ENCODE measurements around the gene CSF2. TPM values are rescaled to one million over a fixed set of nuclear protein-coding genes. Genes with fewer than 3 reads are reported as not detected.
A peak's percentile ranks its signal among the peaks of the same experiment; 100 is the strongest.

The CSF2 gene
- total RNA-seq, 2 experiments from 2014 or later = 4.9 to 164 TPM

DNA sequence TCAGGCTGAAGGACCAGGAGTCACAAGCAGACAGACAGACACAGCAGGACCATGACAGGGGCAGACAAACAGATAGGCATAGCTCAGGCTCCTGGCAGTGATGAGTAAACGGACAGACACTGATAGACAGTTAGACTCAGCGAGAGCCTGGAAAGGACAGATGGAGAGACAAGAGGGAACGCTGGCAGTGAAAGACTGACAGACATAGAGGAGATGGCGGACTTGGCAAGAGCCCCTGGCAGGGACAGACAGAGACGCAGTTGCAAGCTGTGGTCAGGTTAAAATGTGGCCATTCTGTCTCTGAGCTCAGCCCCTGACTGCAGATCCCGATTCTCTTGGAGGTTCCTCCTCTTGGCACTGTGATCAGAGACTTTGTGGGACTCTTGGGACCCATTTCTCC is 13.6 kb downstream of the CSF2 start:
- no peak for DNase-seq
- H3K4me3 Mint-ChIP-seq = no peak overlapping the region
- CTCF ChIA-PET = interaction anchor here (0.9 to 1.4 kb wide), 4 partner anchors 10 to 22 kb away, joined by 3 to 4 read pairs (median 3); partner anchors contain the start of gene CSF2
- H3K36me3 Mint-ChIP-seq = peaks cover 2% of the 10 kb centered on the region
- H3K9me3 Mint-ChIP-seq (ENCODE audit: low read depth) = no peaks in the 10 kb centered on the region
- H3K27ac Mint-ChIP-seq = no peak overlapping the region
- H3K27me3 Mint-ChIP-seq = no peaks in the 10 kb centered on the region
- no peak for ATAC-seq
- H3K4me1 Mint-ChIP-seq = peaks cover 45% of the 10 kb centered on the region

DNA sequence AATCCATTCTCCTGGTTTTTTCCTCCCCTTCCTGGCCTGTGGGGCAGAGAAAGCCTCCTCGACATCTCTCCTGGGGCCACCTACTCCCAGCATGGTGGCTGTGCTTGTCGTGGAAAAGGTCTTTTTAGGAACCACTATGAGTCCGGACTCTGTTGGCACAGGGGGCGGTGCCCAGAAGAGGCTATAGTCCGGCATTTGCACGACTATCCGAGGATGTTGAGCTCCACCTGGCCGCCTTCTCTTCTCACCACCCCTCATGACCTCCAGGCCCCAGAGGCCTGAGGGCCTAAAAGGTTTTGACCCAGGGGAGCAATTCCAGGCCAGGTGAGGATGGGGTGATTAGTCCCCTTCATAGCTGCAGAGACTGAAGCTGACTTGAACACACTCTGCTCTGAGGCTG is 14.1 kb downstream of the CSF2 start:
- CTCF ChIA-PET = interaction anchor here (0.8 to 1.4 kb wide), 4 partner anchors 10 to 140 kb away, joined by 3 to 4 read pairs (median 3); partner anchors contain the start of gene P4HA2
- Mint-ChIP-seq H3K4me3 (no peak overlapping the region), H3K27ac (no peak overlapping the region), H3K36me3 (peaks cover 2% of the 10 kb centered on the region), H3K4me1 (peaks cover 40% of the 10 kb centered on the region), H3K27me3 (no peaks in the 10 kb centered on the region), H3K9me3 (ENCODE audit: low read depth) (no peaks in the 10 kb centered on the region)
- ATAC-seq (no peak), DNase-seq (no peak)

DNA sequence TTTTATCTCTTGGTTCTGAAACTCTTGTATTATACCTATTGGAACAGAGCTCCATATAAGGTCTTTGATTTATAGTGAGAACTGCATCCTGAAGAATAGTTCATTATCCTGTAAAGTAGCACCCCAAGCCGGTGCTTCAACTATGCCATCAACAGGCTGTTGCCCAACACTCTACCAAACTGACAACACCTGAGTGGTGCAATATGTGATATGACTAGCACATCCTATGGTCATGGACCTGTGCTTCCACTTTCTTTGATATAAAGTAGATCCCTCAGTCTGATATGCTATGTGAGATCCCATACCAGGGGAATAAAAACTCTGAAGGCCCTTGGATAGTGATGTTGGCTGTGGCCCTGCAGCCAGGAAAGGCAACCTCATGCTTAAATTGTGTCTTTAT is 15.8 kb downstream of the CSF2 start:
- no peak for ATAC-seq
- no peaks in the 10 kb centered on the region for H3K9me3 Mint-ChIP-seq (ENCODE audit: low read depth)
- no peaks in the 10 kb centered on the region for H3K27me3 Mint-ChIP-seq
- no peak for DNase-seq
- H3K4me1 Mint-ChIP-seq = peaks cover 25% of the 10 kb centered on the region
- H3K4me3 Mint-ChIP-seq = no peak overlapping the region
- H3K36me3 Mint-ChIP-seq = peaks cover 2% of the 10 kb centered on the region
- CTCF ChIA-PET = interaction anchor here (1.2 to 1.8 kb wide), 3 partner anchors 9 to 26 kb away, joined by 3 to 6 read pairs (median 4); no protein-coding TSS in a partner anchor
- no peak overlapping the region for H3K27ac Mint-ChIP-seq

DNA sequence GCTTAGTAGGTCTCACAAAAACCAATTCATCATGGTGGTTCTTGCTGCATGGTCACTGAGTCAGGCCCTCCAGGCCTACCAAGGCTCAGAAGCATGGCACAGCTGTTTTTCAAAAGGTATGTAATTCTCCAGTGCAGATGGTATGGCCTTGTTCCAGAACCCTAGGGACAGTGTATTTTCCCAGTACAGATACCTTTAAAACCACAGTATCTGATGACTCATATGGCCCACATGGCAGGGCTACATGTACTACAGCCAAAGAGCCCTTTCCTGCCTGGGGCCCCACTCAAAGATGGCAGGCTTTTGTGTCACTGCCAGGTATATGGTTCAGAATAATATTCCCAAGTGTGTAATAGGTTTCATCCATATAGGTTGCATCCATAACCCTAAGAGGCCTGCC is 16.5 kb downstream of the CSF2 start:
- Mint-ChIP-seq H3K4me3 (no peak overlapping the region), H3K9me3 (ENCODE audit: low read depth) (no peaks in the 10 kb centered on the region), H3K27me3 (no peaks in the 10 kb centered on the region), H3K27ac (no peak overlapping the region), H3K4me1 (peaks cover 25% of the 10 kb centered on the region), H3K36me3 (peaks cover 2% of the 10 kb centered on the region)
- peak; percentile 72 for ATAC-seq
- DNase-seq = no peak
- CTCF ChIA-PET = interaction anchor here (1.8 kb wide), 1 partner anchor 12 kb away, joined by 6 read pairs; no protein-coding TSS in a partner anchor

DNA sequence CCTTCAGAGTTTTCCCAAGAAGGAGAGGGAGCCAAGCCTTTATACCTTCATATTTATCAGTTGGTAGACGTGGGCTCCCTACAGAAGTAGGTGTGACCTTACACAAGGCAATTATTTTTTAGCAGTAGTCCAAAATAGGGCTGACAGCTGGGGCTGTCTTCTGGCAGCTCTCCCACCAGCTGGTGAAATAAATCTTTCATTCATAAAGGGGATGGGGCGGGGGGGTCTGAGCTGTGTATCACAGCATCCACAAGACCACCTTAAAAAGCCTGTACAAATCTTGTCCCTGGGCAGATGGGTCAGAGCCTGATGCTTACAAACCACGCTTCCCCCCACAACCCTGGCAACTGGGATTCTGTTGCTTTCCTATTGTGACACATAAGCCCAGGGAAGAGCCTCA is 19.7 kb downstream of the CSF2 start:
- Mint-ChIP-seq H3K9me3 (ENCODE audit: low read depth) (no peaks in the 10 kb centered on the region), H3K4me1 (peaks cover 39% of the 10 kb centered on the region), H3K36me3 (peaks cover 6% of the 10 kb centered on the region), H3K27me3 (no peaks in the 10 kb centered on the region), H3K27ac (no peak overlapping the region), H3K4me3 (no peak overlapping the region)
- no peak for ATAC-seq
- DNase-seq = no peak
- CTCF ChIA-PET = interaction anchor here (0.9 to 2.7 kb wide), 5 partner anchors 9 to 28 kb away, joined by 3 to 10 read pairs (median 5); no protein-coding TSS in a partner anchor

DNA sequence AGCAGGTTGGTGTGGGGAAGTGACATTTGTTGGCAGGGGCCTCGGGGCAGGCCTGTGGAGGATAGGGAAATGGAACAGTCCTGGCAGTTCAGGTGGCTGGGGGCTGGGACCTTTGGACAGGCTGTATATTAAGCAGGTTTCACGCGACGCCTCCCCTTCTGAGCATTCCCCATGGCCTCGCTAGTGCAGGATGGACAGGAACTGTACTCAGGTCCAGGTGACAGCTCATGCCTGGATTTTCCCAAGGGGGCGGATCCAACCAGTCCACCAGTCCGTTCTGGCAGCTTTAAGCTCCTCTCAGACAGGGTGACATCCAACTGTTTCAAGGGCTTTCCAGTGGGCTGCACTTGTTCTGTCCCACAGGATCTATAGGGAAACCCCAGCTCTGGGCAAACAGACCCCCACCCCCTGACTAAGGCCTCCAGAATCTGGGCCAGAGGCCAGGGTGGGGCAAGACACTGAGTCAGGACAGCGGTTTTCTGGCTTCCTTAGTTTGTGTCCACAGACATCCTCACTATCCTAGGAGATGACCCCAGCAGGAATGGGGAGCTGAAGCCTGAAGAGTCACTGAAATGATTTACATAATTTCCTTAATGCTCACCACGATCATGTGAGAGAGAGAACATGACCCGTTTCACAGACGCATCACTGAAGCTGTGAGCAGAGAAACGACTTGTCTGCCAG is 20.9 kb downstream of the CSF2 start:
- DNase-seq (no peak), ATAC-seq (no peak)
- CTCF ChIA-PET = interaction anchor here (1.2 to 2.7 kb wide), 3 partner anchors 14 to 29 kb away, joined by 3 to 10 read pairs (median 3); no protein-coding TSS in a partner anchor
- no peak overlapping the region for H3K27ac Mint-ChIP-seq
- no peak overlapping the region for H3K4me3 Mint-ChIP-seq
- H3K9me3 Mint-ChIP-seq (ENCODE audit: low read depth) = no peaks in the 10 kb centered on the region
- peaks cover 5% of the 10 kb centered on the region for H3K36me3 Mint-ChIP-seq
- H3K27me3 Mint-ChIP-seq = no peaks in the 10 kb centered on the region
- peaks cover 49% of the 10 kb centered on the region for H3K4me1 Mint-ChIP-seq

DNA sequence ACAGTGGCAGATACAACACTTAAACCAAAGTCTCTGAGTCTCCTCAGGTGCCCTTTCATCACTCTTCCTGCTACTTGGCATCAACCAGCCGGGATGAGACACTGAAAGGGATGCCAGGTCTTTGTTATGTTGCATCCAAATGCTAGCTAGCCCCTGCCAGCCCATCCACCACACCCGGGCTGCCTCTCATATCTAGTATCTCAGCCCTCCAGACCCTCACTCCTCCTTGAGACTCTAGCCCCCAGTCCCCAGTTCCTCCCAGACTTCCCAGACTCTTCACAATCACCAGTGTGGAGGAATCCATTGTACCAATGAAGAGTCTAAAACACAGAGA is 21.5 kb downstream of the CSF2 start:
- H3K4me3 Mint-ChIP-seq = no peak overlapping the region
- peaks cover 5% of the 10 kb centered on the region for H3K36me3 Mint-ChIP-seq
- ATAC-seq (no peak), DNase-seq (no peak)
- no peak overlapping the region for H3K27ac Mint-ChIP-seq
- H3K9me3 Mint-ChIP-seq (ENCODE audit: low read depth) = no peaks in the 10 kb centered on the region
- no peaks in the 10 kb centered on the region for H3K27me3 Mint-ChIP-seq
- CTCF ChIA-PET = interaction anchor here (1.2 to 2.7 kb wide), 2 partner anchors 14 to 30 kb away, joined by 3 to 10 read pairs; no protein-coding TSS in a partner anchor
- peaks cover 50% of the 10 kb centered on the region for H3K4me1 Mint-ChIP-seq

DNA sequence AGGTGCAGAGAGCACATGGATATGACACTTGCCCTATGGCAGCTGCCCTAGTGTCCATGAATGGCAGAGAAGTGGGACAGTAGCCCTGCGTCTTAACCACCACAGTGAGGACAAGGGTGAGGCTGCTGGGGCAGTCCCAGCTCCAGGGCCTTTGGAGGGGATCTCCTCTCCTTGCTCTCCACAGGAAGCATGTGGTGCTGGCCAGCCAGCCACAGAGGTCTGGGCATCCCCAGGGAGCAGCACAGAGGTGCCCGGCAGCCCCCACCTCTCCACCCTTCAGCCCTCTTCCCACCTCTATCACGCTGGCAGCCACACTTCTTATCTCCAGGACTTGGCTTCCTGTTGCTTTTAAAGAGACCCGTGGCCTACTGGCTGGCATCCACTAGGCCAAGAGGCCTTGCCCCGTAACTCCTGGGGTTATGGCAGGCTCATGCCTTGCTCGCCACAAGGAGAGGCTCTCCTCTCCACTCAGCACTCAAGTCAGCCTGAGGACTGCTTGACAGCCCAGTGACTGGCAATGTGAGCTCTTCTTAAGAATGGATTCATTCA is 21.9 kb downstream of the CSF2 start:
- CTCF ChIA-PET = interaction anchor here (2.7 to 3.1 kb wide), 2 partner anchors 15 to 31 kb away, joined by 10 to 15 read pairs; no protein-coding TSS in a partner anchor
- peaks cover 5% of the 10 kb centered on the region for H3K36me3 Mint-ChIP-seq
- H3K9me3 Mint-ChIP-seq (ENCODE audit: low read depth) = no peaks in the 10 kb centered on the region
- H3K4me1 Mint-ChIP-seq = peaks cover 50% of the 10 kb centered on the region
- no peaks in the 10 kb centered on the region for H3K27me3 Mint-ChIP-seq
- no peak for ATAC-seq
- no peak overlapping the region for H3K4me3 Mint-ChIP-seq
- DNase-seq = peak; percentile 36
- H3K27ac Mint-ChIP-seq = no peak overlapping the region

DNA sequence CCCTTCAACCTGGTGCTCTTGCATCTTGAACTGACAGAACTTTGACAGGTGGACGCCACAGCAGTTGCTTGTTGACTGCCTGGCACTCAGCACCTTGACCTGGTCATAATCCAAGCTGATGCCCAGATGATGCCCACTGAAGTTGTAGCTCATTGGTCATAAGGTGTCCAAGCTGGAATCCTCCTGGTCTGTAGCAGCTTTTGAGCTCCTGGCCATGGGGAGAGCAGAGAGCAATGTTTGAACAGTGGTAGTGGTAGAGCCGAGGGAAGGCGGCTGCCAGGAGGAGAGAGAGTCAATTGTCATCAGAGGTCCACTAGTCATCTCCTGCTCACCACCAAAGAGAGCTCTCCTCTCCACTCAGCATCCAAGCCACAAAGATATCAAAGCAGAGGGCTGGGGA is 23.3 kb downstream of the CSF2 start:
- H3K27ac Mint-ChIP-seq = no peak overlapping the region
- no peaks in the 10 kb centered on the region for H3K27me3 Mint-ChIP-seq
- DNase-seq (no peak), ATAC-seq (no peak)
- CTCF ChIA-PET = interaction anchor here (0.6 to 3.1 kb wide), 6 partner anchors 10 to 83 kb away, joined by 3 to 15 read pairs (median 4); no protein-coding TSS in a partner anchor
- H3K9me3 Mint-ChIP-seq (ENCODE audit: low read depth) = no peaks in the 10 kb centered on the region
- peaks cover 5% of the 10 kb centered on the region for H3K36me3 Mint-ChIP-seq
- H3K4me1 Mint-ChIP-seq = peaks cover 62% of the 10 kb centered on the region
- no peak overlapping the region for H3K4me3 Mint-ChIP-seq

DNA sequence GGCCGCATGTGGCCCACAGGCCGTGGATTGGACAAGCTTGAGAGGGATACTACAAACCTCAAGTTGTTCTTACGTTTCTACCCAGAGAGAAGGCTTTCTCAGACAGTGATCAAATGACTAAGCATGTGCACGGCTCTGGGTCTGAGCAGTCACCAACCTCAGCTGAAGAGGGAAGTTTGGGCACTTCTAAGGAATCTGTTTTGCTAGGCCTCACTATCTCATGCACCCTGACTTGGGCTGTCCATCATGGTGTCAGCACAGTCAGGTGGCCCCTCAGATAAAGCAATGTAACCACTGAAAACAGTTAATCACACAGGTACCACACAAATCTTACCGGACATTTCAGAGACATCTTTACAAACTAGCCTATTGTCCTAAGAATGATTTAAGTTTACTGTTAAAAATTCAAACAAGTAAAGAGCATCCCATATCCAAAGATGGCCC is 24.6 kb downstream of the CSF2 start:
- peak; percentile 20 for ATAC-seq
- H3K27ac Mint-ChIP-seq = peak overlapping the region; percentile 76
- no peak for DNase-seq
- no peaks in the 10 kb centered on the region for H3K9me3 Mint-ChIP-seq (ENCODE audit: low read depth)
- no peak overlapping the region for H3K4me3 Mint-ChIP-seq
- CTCF ChIA-PET = interaction anchor here (0.9 to 3.1 kb wide), 7 partner anchors 10 to 509 kb away, joined by 3 to 15 read pairs (median 4); no protein-coding TSS in a partner anchor
- no peaks in the 10 kb centered on the region for H3K27me3 Mint-ChIP-seq
- peaks cover 5% of the 10 kb centered on the region for H3K36me3 Mint-ChIP-seq
- H3K4me1 Mint-ChIP-seq = peaks cover 74% of the 10 kb centered on the region

DNA sequence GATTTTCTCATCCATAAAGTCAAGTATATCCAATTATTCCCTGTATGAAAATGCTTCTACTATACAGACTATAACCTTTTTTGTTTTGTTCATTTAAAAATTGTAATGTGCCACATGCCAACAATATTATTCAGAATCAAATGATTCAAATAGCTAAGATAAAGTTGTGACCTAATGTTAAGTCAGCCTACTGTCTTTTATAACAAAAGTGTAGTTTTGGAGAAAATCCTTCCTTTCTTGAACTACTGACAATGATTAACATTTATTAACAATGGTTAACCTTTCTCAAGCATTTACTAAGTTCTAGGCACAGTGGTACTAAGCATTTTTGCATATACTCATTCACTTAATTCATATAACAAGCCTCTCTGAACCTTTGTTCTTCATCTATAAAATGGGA is 25.0 kb downstream of the CSF2 start:
- CTCF ChIA-PET = interaction anchor here (0.9 to 2.3 kb wide), 8 partner anchors 10 to 509 kb away, joined by 3 to 7 read pairs (median 4); no protein-coding TSS in a partner anchor
- DNase-seq (no peak), ATAC-seq (no peak)
- peaks cover 5% of the 10 kb centered on the region for H3K36me3 Mint-ChIP-seq
- peak overlapping the region; percentile 95 for H3K27ac Mint-ChIP-seq
- peaks cover 79% of the 10 kb centered on the region for H3K4me1 Mint-ChIP-seq
- H3K9me3 Mint-ChIP-seq (ENCODE audit: low read depth) = no peaks in the 10 kb centered on the region
- peak overlapping the region; percentile 10 for H3K4me3 Mint-ChIP-seq
- no peaks in the 10 kb centered on the region for H3K27me3 Mint-ChIP-seq

DNA sequence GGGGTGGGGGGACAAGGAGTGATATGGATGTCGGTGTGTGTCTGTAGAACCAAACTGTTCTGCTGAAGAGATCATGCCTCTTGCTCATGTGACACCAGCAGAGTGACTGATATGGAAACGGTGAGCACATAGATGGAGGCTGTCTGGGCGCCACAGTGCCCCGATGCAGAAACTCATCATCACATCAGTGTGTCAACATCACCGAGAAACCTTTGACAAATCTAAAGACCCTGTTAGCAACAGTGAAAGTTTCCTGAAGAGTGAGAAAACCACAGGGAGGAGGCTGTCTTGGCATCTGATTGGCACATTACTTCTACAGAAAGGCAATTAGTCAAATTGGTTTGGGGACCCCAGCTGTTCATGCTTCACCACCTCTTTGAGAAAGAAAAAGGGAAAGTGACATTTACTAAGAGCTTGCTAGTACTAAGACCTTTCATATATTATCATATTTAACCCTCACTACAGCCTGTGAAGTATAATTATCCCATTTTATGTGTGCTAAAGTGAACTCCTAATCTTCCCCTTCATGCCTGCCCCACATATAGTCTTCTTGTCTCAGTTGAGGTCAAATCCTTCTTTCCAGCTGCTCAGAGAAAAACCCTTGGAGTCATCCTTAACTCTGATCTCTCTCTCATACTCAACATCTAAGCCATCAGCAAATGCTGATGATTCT is 25.6 kb downstream of the CSF2 start:
- H3K9me3 Mint-ChIP-seq (ENCODE audit: low read depth) = no peaks in the 10 kb centered on the region
- peak; percentile 86 for DNase-seq
- peak overlapping the region; percentile 95 for H3K27ac Mint-ChIP-seq
- no peaks in the 10 kb centered on the region for H3K27me3 Mint-ChIP-seq
- peaks cover 85% of the 10 kb centered on the region for H3K4me1 Mint-ChIP-seq
- CTCF ChIA-PET = interaction anchor here (1.0 to 1.8 kb wide), 5 partner anchors 13 to 510 kb away, joined by 3 to 6 read pairs (median 4); no protein-coding TSS in a partner anchor
- H3K36me3 Mint-ChIP-seq = peaks cover 5% of the 10 kb centered on the region
- ATAC-seq = peak; percentile 59
- H3K4me3 Mint-ChIP-seq = peak overlapping the region; percentile 10

DNA sequence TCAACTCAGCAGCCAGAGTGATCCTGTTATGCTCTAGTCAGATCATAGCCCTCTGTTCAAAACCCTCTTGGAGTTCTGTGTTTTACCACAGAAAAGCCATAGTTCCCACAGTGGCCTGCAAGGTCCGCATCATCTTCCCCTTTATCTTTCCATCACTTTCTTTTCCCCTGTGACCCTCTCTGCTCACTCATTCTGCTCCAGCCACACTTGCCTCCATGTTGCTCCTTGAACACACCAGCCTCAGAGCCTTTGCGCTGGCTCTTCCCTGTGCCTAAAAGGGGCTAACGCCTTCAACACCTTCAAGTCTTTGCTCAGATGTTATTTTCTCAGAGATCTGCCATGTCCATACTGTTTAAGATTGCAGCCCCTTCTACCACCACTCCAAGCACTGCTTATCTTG is 26.3 kb downstream of the CSF2 start:
- Mint-ChIP-seq H3K4me3 (no peak overlapping the region), H3K36me3 (peaks cover 5% of the 10 kb centered on the region), H3K9me3 (ENCODE audit: low read depth) (no peaks in the 10 kb centered on the region), H3K4me1 (peaks cover 91% of the 10 kb centered on the region), H3K27me3 (no peaks in the 10 kb centered on the region), H3K27ac (peak overlapping the region; percentile 95)
- CTCF ChIA-PET = interaction anchor here (1.0 to 1.8 kb wide), 4 partner anchors 13 to 79 kb away, joined by 3 to 6 read pairs (median 4); no protein-coding TSS in a partner anchor
- DNase-seq = no peak
- ATAC-seq = no peak
